ENCODE data around the gene TNNI3. TPM values are rescaled to one million over a fixed set of nuclear protein-coding genes. Genes with fewer than 3 reads are reported as not detected.

TNNI3 gene
- total and polyA plus RNA-seq, 9 of the 15 experiments (the other 6 are each of a cell fraction or from before 2014, with no cell fraction given) = 4.7 to 158 (median 42.0) TPM

GRCh38 chr19:55173186-55173713 lies 15.7 kb upstream of the TNNI3 start (continued):
- TF ChIP-seq, protein P1, sequence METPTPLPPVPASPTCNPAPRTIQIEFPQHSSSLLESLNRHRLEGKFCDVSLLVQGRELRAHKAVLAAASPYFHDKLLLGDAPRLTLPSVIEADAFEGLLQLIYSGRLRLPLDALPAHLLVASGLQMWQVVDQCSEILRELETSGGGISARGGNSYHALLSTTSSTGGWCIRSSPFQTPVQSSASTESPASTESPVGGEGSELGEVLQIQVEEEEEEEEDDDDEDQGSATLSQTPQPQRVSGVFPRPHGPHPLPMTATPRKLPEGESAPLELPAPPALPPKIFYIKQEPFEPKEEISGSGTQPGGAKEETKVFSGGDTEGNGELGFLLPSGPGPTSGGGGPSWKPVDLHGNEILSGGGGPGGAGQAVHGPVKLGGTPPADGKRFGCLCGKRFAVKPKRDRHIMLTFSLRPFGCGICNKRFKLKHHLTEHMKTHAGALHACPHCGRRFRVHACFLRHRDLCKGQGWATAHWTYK (CRISPR knock-in tag; IDR thresholded peaks at IDR 0.05) = 0 out of 2 replicates have a peak, but pooled peaks have one; percentile 51
- 0 out of 2 replicates have a peak, but pooled peaks have one; percentile 33 for TF ChIP-seq ZNF282 (CRISPR knock-in tag; IDR thresholded peaks at IDR 0.05)
- TF ChIP-seq MTA3 (IDR thresholded peaks at IDR 0.05; ENCODE audit: borderline replicate concordance) = 0 out of 2 replicates have a peak, but pooled peaks have one; percentile 25
- peak; percentile 5; the same call in 1 of the 2 replicates for TF ChIP-seq VEZF1 (CRISPR knock-in tag; IDR thresholded peaks at IDR 0.05)
- 0 out of 2 replicates have a peak, but pooled peaks have one; percentile 18 for TF ChIP-seq L3MBTL2 (IDR thresholded peaks at IDR 0.05)
- TF ChIP-seq KDM5B (IDR thresholded peaks at IDR 0.05; ENCODE audit: insufficient replicate concordance, low read depth, low read length) = peak; percentile 10
- TF ChIP-seq, protein P2, sequence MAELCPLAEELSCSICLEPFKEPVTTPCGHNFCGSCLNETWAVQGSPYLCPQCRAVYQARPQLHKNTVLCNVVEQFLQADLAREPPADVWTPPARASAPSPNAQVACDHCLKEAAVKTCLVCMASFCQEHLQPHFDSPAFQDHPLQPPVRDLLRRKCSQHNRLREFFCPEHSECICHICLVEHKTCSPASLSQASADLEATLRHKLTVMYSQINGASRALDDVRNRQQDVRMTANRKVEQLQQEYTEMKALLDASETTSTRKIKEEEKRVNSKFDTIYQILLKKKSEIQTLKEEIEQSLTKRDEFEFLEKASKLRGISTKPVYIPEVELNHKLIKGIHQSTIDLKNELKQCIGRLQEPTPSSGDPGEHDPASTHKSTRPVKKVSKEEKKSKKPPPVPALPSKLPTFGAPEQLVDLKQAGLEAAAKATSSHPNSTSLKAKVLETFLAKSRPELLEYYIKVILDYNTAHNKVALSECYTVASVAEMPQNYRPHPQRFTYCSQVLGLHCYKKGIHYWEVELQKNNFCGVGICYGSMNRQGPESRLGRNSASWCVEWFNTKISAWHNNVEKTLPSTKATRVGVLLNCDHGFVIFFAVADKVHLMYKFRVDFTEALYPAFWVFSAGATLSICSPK (IDR thresholded peaks at IDR 0.05; ENCODE audit: borderline replicate concordance) = no peak
- no peak for TF ChIP-seq MEF2A (IDR thresholded peaks at IDR 0.05; ENCODE audit: control insufficient read depth, low read depth, low read length)
- TF ChIP-seq ZFX (CRISPR knock-in tag; IDR thresholded peaks at IDR 0.05) = peak; percentile 28; the same call in 1 of the 2 replicates
- TF ChIP-seq MCM2 (IDR thresholded peaks at IDR 0.05; ENCODE audit: low read depth) = no peak
- 0 out of 2 replicates have a peak, but pooled peaks have one; percentile 39 for TF ChIP-seq ZBTB40 (IDR thresholded peaks at IDR 0.05)
- TF ChIP-seq ZBTB40 (CRISPR knock-in tag; IDR thresholded peaks at IDR 0.05) = no peak
